ENCODE data around the gene BLOC1S3.

- TF ChIP-seq CTCF (conservative IDR thresholded peaks at IDR 0.05; ENCODE audit: low read depth, low read length) (no peak), EZH2 (IDR thresholded peaks at IDR 0.05; ENCODE audit: low read length, unreplicated experiment) (no peak)
Measured at GRCh38 chr19:45151821-45152503, 26.6 kb upstream of the BLOC1S3 start.
